ENCODE data around the gene ELOF1.
A peak's percentile ranks its signal among the peaks of the same experiment; 100 is the strongest.

ELOF1 gene

DNA sequence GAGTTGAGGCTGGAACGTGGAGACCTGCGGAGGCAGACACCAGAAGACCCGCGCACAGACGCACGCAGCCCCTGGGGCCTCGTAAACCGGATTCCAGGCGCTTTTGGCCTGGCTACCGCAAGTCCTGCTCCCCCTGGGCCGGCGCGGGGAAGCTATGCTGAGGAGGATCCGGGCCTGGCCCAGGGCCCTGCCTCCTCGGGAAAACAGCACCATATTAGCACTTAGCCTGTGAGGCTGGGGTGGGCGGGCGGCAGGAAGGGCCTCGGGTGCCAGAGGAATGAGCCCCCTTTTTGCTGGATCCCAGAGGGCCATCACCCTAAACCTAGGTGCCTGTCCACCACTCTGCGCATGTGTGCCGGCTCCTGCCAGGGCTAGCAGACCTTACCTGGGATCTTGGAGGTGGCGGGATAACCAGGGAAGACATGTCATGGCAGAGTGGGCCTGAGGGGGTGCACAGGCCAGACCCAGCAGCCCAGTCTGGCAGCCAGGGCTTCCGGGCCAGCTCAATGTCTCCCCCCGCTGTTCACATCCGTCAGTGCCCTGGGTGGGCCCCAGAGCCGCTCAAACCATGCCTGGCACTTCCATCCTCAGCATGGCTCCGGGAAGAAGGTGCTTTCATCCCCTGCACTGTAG lies 7.3 kb downstream of the ELOF1 start:
- Histone ChIP-seq H3K79me2 (ENCODE audit: insufficient read depth, low read length) (peaks cover 15% of the 10 kb centered on the region), H3K4me1 (ENCODE audit: insufficient read depth, low read length) (peaks cover 3% of the 10 kb centered on the region; the same call in 1 of the 2 replicates), H3K27me3 (ENCODE audit: insufficient read depth, low read length, poor library complexity) (no peaks in the 10 kb centered on the region), H3K4me3 (ENCODE audit: low read depth in 1 of 2, low read length in 2 of 2) (no peak overlapping the region), H2AFZ (ENCODE audit: low read depth, low read length) (no peak overlapping the region), H3K4me2 (ENCODE audit: insufficient read depth, low read length) (no peak overlapping the region), H3K27ac (ENCODE audit: low read length) (no peak overlapping the region), H3K9me3 (ENCODE audit: insufficient read depth, low read length, severe bottlenecking) (no peaks in the 10 kb centered on the region), H3K9ac (ENCODE audit: low read depth, low read length) (no peak overlapping the region), H3K36me3 (ENCODE audit: insufficient read depth, low read length) (peaks cover 41% of the 10 kb centered on the region), H4K20me1 (ENCODE audit: insufficient read depth, low read length) (peaks cover 23% of the 10 kb centered on the region)
- DNase-seq (peak; percentile 36), ATAC-seq (ENCODE audit: insufficient read depth, low read depth) (peak; percentile 75)
- no peak for TF ChIP-seq EZH2 (IDR thresholded peaks at IDR 0.05; ENCODE audit: borderline replicate concordance, low read depth, low read length, severe bottlenecking)
- TF ChIP-seq, protein P1, sequence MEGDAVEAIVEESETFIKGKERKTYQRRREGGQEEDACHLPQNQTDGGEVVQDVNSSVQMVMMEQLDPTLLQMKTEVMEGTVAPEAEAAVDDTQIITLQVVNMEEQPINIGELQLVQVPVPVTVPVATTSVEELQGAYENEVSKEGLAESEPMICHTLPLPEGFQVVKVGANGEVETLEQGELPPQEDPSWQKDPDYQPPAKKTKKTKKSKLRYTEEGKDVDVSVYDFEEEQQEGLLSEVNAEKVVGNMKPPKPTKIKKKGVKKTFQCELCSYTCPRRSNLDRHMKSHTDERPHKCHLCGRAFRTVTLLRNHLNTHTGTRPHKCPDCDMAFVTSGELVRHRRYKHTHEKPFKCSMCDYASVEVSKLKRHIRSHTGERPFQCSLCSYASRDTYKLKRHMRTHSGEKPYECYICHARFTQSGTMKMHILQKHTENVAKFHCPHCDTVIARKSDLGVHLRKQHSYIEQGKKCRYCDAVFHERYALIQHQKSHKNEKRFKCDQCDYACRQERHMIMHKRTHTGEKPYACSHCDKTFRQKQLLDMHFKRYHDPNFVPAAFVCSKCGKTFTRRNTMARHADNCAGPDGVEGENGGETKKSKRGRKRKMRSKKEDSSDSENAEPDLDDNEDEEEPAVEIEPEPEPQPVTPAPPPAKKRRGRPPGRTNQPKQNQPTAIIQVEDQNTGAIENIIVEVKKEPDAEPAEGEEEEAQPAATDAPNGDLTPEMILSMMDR (IDR thresholded peaks at IDR 0.05; ENCODE audit: borderline replicate concordance, extremely low read depth, low read length, poor library complexity, severe bottlenecking): peak; percentile 66

- TF ChIP-seq, protein P1 (IDR thresholded peaks at IDR 0.05; ENCODE audit: borderline replicate concordance, extremely low read depth, low read length, poor library complexity, severe bottlenecking): no peak
- TF ChIP-seq EZH2 (IDR thresholded peaks at IDR 0.05; ENCODE audit: borderline replicate concordance, low read depth, low read length, severe bottlenecking): no peak
- Histone ChIP-seq H3K79me2 (ENCODE audit: insufficient read depth, low read length) (peaks cover 2% of the 10 kb centered on the region), H3K27me3 (ENCODE audit: insufficient read depth, low read length, poor library complexity) (no peaks in the 10 kb centered on the region), H4K20me1 (ENCODE audit: insufficient read depth, low read length) (peaks cover 15% of the 10 kb centered on the region), H2AFZ (ENCODE audit: low read depth, low read length) (no peak overlapping the region), H3K9ac (ENCODE audit: low read depth, low read length) (no peak overlapping the region), H3K4me2 (ENCODE audit: insufficient read depth, low read length) (no peak overlapping the region), H3K36me3 (ENCODE audit: insufficient read depth, low read length) (peaks cover 33% of the 10 kb centered on the region), H3K4me3 (ENCODE audit: low read depth in 1 of 2, low read length in 2 of 2) (no peak overlapping the region), H3K4me1 (ENCODE audit: insufficient read depth, low read length) (no peaks in the 10 kb centered on the region; the same call in 1 of the 2 replicates), H3K9me3 (ENCODE audit: insufficient read depth, low read length, severe bottlenecking) (no peaks in the 10 kb centered on the region), H3K27ac (ENCODE audit: low read length) (no peak overlapping the region)
- DNase-seq (no peak), ATAC-seq (ENCODE audit: insufficient read depth, low read depth) (no peak)
Observed at GRCh38 chr19:11550265-11550664, 8.8 kb downstream of the ELOF1 start.

DNA sequence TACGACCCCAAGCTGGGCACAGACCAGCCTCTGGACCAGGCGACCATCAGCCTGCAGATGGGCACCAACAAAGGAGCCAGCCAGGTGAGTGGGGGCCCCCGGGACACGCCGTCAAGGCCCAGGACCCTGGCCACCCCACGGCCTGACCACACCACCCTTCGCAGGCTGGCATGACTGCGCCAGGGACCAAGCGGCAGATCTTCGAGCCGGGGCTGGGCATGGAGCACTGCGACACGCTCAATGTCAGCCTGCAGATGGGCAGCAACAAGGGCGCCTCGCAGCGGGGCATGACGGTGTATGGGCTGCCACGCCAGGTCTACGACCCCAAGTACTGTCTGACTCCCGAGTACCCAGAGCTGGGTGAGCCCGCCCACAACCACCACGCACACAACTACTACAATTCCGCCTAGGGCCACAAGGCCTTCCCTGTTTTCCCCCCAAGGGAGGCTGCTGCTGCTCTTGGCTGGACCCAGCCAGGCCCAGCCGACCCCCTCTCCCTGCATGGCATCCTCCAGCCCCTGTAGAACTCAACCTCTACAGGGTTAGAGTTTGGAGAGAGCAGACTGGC lies 9.6 kb downstream of the ELOF1 start:
- H3K27ac ChIP-seq (ENCODE audit: low read length): no peak overlapping the region
- no peak for TF ChIP-seq EZH2 (IDR thresholded peaks at IDR 0.05; ENCODE audit: borderline replicate concordance, low read depth, low read length, severe bottlenecking)
- TF ChIP-seq, protein P1 (IDR thresholded peaks at IDR 0.05; ENCODE audit: borderline replicate concordance, extremely low read depth, low read length, poor library complexity, severe bottlenecking): no peak
- no peaks in the 10 kb centered on the region for H3K4me1 ChIP-seq (ENCODE audit: insufficient read depth, low read length)
- no peaks in the 10 kb centered on the region for H3K9me3 ChIP-seq (ENCODE audit: insufficient read depth, low read length, severe bottlenecking)
- peaks cover 14% of the 10 kb centered on the region; the same call in 1 of the 2 replicates for H4K20me1 ChIP-seq (ENCODE audit: insufficient read depth, low read length)
- H3K4me2 ChIP-seq (ENCODE audit: insufficient read depth, low read length): no peak overlapping the region
- H3K9ac ChIP-seq (ENCODE audit: low read depth, low read length): no peak overlapping the region
- H3K79me2 ChIP-seq (ENCODE audit: insufficient read depth, low read length): no peaks in the 10 kb centered on the region
- DNase-seq (no peak), ATAC-seq (ENCODE audit: insufficient read depth, low read depth) (no peak)
- no peaks in the 10 kb centered on the region for H3K27me3 ChIP-seq (ENCODE audit: insufficient read depth, low read length, poor library complexity)
- no peak overlapping the region for H2AFZ ChIP-seq (ENCODE audit: low read depth, low read length)
- no peak overlapping the region for H3K4me3 ChIP-seq (ENCODE audit: low read depth in 1 of 2, low read length in 2 of 2)
- H3K36me3 ChIP-seq (ENCODE audit: insufficient read depth, low read length): peaks cover 29% of the 10 kb centered on the region

All from DND-41 (cell line).